CD14-positive monocyte (primary cell): ENCODE measurements around the gene R3HDM1. TPM values are rescaled to one million over a fixed set of nuclear protein-coding genes. Genes with fewer than 3 reads are reported as not detected.

Experiments used
- DNase-seq, 3 donors: peaks; one replicate each; pipeline ENCODE4 v3.0.0-alpha.2; 2011 to 2022
- H2AFZ ChIP-seq: 2 replicates; pipeline ENCODE4 v1.6.0; 2012; ENCODE audit warnings: mild to moderate bottlenecking, low read depth, low read length, inconsistent platforms; ENCODE audit not compliant: insufficient read depth, poor library complexity, severe bottlenecking
- H3K27ac ChIP-seq, 2 donors: 1 replicate in 1 of 2; 2 replicates in 1 of 2; pipeline ENCODE4 v1.5.1; 2012 to 2013; ENCODE audit warnings: low read length in 2 of 2, control low read depth in 1 of 2, inconsistent platforms in 1 of 2, low read depth in 1 of 2, mild to moderate bottlenecking in 1 of 2
- H3K27me3 ChIP-seq, 2 donors: one replicate each; pipeline versions ENCODE4 v1.6.0 to v1.6.1; 2011 to 2013; ENCODE audit warnings: low read length in 2 of 2; ENCODE audit not compliant: control insufficient read depth in 2 of 2, insufficient read depth in 2 of 2
- H3K36me3 ChIP-seq, 2 donors: replicated peaks in 1 of 2; 1 replicate in 1 of 2; 2 replicates in 1 of 2; pipeline versions ENCODE4 v1.5.1 to v1.6.1; 2012 to 2013; ENCODE audit warnings: low read length in 2 of 2, control low read depth in 1 of 2, inconsistent platforms in 1 of 2, mild to moderate bottlenecking in 1 of 2; ENCODE audit not compliant: insufficient read depth in 2 of 2, control insufficient read depth in 1 of 2
- H3K4me1 ChIP-seq, 2 donors: 1 replicate in 1 of 2; 2 replicates in 1 of 2; pipeline versions ENCODE4 v1.5.1 to v1.6.1; 2012 to 2013; ENCODE audit warnings: low read length in 2 of 2, control low read depth in 1 of 2, inconsistent platforms in 1 of 2, mild to moderate bottlenecking in 1 of 2, moderate library complexity in 1 of 2; ENCODE audit not compliant: insufficient read depth in 2 of 2, control insufficient read depth in 1 of 2
- H3K4me2 ChIP-seq: replicated peaks from 2 replicates; pipeline ENCODE3; 2012; ENCODE audit warnings: low read length, moderate library complexity, mild to moderate bottlenecking; ENCODE audit not compliant: poor library complexity, severe bottlenecking; ENCODE audit errors: extremely low read depth
- H3K4me3 ChIP-seq, 3 experiments: fragments of 200-600 bp in 1 of 3; sonication (generic) in 1 of 3; replicated peaks in 1 of 3; 1 replicate in 2 of 3; 2 replicates in 1 of 3; pipeline ENCODE4 v1.5.1; 2011 to 2013; ENCODE audit warnings: low read length in 3 of 3, mild to moderate bottlenecking in 3 of 3, control low read depth in 2 of 3, low read depth in 2 of 3, inconsistent platforms in 1 of 3, moderate library complexity in 1 of 3
- H3K79me2 ChIP-seq: 2 replicates; pipeline ENCODE4 v1.6.0; 2012; ENCODE audit warnings: mild to moderate bottlenecking, control low read depth, inconsistent platforms, low read length, moderate library complexity; ENCODE audit not compliant: insufficient read depth
- H3K9ac ChIP-seq: 2 replicates; pipeline ENCODE4 v1.6.0; 2017; ENCODE audit warnings: low read length, mild to moderate bottlenecking; ENCODE audit not compliant: insufficient read depth, poor library complexity, severe bottlenecking
- H3K9me3 ChIP-seq, 2 donors: replicated peaks in 1 of 2; 1 replicate in 1 of 2; 2 replicates in 1 of 2; pipeline versions ENCODE4 v1.5.1 to v1.6.1; 2012 to 2013; ENCODE audit warnings: low read length in 2 of 2, control low read depth in 1 of 2; ENCODE audit not compliant: control insufficient read depth in 1 of 2, insufficient read depth in 1 of 2
- H4K20me1 ChIP-seq: 2 replicates; pipeline ENCODE4 v1.6.0; 2012; ENCODE audit warnings: mild to moderate bottlenecking, low read length, control low read depth, moderate library complexity; ENCODE audit not compliant: insufficient read depth
- H3K27ac Mint-ChIP-seq, 7 donors: one replicate each; pipeline ENCODE4 v1.8.0; 2020; ENCODE audit warnings: mild to moderate bottlenecking in 7 of 7, mixed read lengths in 7 of 7, moderate library complexity in 6 of 7, inconsistent platforms in 2 of 7
- H3K27me3 Mint-ChIP-seq, 3 donors: one replicate each; pipeline ENCODE4 v1.8.0; 2021 to 2022; ENCODE audit warnings: low read depth in 3 of 3, mild to moderate bottlenecking in 3 of 3, mixed read lengths in 3 of 3, moderate library complexity in 3 of 3, inconsistent platforms in 1 of 3
- H3K36me3 Mint-ChIP-seq, 2 donors: one replicate each; pipeline ENCODE4 v1.8.0; 2020; ENCODE audit warnings: mixed read lengths in 2 of 2, inconsistent platforms in 1 of 2, mild to moderate bottlenecking in 1 of 2
- H3K4me1 Mint-ChIP-seq: one replicate; pipeline ENCODE4 v1.8.0; 2020; ENCODE audit warnings: mild to moderate bottlenecking, mixed read lengths
- H3K4me3 Mint-ChIP-seq, 2 donors: one replicate each; pipeline ENCODE4 v1.8.0; 2020; ENCODE audit warnings: mild to moderate bottlenecking in 2 of 2, mixed read lengths in 2 of 2, moderate library complexity in 1 of 2
- H3K9me3 Mint-ChIP-seq, 7 donors: one replicate each; pipeline ENCODE4 v1.8.0; 2020 to 2022; ENCODE audit warnings: mixed read lengths in 7 of 7, mild to moderate bottlenecking in 6 of 7, moderate library complexity in 6 of 7, inconsistent platforms in 2 of 7
- WGBS: methylation state at CpG from one replicate; pipeline ENCODE4 v1.1.5; 2013; ENCODE audit warnings: missing lambda C conversion rate; ENCODE audit not compliant: insufficient coverage; 5-methylcytosine and 5-hydroxymethylcytosine counted together
- intact Hi-C, 2 donors: fragments of 100-400 bp; cut with micrococcal nuclease; formaldehyde crosslinking; loops; one replicate each; pipeline versions ENCODE4 v1.15.0 to v1.15.1; 2023
- polyA minus RNA-seq: library from RNA; depleted of rRNA, polyadenylated mRNA; stranded (reverse); fragments of >200 nt; gene quantifications from 2 replicates; pipeline ENCODE4 v1.2.3, GENCODE V29; 2012
- polyA plus RNA-seq, 3 donors: library from polyadenylated mRNA; depleted of rRNA in 1 of 3; unstranded in 2 of 3; stranded (reverse) in 1 of 3; fragments of 300-500 nt in 2 of 3; fragments of >200 nt in 1 of 3; fragmentation: Illumina TruSeq in 2 of 3; gene quantifications; 1 replicate in 2 of 3; 2 replicates in 1 of 3; pipeline ENCODE4 v1.2.3, GENCODE V29; 2012 to 2021
- total RNA-seq, 12 experiments: library from RNA in 1 of 12; stranded (reverse) in 1 of 12; fragments of 120-200 nt in 1 of 12; gene quantifications; one replicate each; pipeline ENCODE4 v1.2.4 and lab custom pipeline; 2013 to 2026; ENCODE audit warnings: mixed read lengths in 6 of 12, inconsistent platforms in 1 of 12
- TF ChIP-seq, protein P1 (sequence below): fragments of 200-600 bp; IDR thresholded peaks from one replicate; pipeline ENCODE4 v1.8.0; 2022; ENCODE audit warnings: antibody characterized with exemption, mild to moderate bottlenecking

Gene R3HDM1
- total RNA-seq (2013) = 11.5 TPM
- polyA plus RNA-seq = 10 to 100 TPM in 2 of 3 donors, 1 to 10 TPM in 1; 5.4 to 24.5 (median 13.1) TPM
- 8.5 and 13.2 TPM in 2 replicates for polyA minus RNA-seq
- 9.2 to 33.9 (median 18.5) reads per million in 11 experiments for total RNA-seq (lab: John Stamatoyannopoulos, UW)

DNA sequence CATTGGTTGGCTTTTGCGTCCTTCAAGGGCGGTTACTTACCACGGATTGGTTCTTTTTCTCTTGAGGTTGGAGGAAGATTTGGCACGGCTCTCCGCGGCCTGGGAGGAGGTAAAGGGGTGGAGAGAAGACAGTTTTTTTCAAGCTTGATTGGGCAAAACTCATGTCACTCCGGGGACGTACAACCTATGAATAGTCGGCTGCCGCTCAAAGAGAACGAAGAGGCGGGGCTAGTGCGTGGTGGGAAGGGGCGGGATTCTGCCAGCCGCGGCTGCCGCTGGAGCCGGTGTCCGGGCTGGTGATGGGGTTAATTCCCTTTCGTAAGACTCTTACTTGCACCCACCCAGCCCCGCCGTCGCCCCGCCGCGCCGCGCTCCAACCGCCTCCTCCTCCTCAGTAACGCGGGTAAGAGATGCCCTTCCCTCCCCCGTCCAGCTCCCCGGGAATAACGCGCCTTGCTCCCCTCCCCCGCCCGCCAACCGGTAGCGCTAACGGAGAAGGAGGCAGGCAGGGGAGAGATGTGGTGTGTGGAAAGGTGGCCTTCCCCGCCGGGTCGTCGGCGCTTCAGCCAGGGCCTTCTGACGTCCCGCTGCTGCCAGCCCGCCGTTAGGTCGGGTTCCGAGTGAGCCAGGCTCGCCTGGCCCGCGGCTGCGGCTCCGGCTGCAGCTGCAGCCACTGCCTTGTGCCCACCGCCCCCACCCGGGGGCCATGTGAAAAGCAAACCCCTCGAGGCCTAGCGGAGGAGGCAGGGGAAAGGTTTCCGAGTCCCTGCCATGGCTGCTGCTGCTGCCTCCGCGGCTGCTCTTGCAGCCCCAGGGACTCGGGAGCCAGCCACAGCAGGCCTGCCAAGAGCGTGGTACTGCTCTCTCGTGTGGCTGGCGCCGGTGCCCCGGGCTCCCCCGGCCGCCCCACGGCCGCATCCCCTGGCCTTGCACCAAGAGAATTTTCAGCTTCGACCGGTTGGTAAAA lies at the start of gene R3HDM1:
Gene R3HDM1 (plus strand): TSS at position 254 of the 967 bp plus-strand sequence. CDS start 73,362 bp downstream, outside the sequence.
- Histone ChIP-seq H3K36me3 (no peaks in the 10 kb centered on the region), H3K4me2 (peak within 1 kb of the TSS; percentile 90), H3K27me3 (no peaks in the 10 kb centered on the region), H3K79me2 (peaks cover 62% of the 10 kb centered on the region), H3K4me3 (peak within 1 kb of the TSS; percentile 92 to 98 (median 98)), H3K4me1 (peaks cover 14 to 26% of the 10 kb centered on the region in 2 donors), H3K9me3 (no peaks in the 10 kb centered on the region), H2AFZ (peak within 1 kb of the TSS; percentile 99), H4K20me1 (no peaks in the 10 kb centered on the region), H3K27ac (peak within 1 kb of the TSS; percentile 90 to 96), H3K9ac (peak within 1 kb of the TSS; percentile 86)
- Mint-ChIP-seq H3K4me1 (peaks cover 18% of the 10 kb centered on the region), H3K27ac (peak within 1 kb of the TSS in 4 of 7 donors; percentile 31 to 73 (median 58)), H3K4me3 (no peak within 1 kb of the TSS), H3K27me3 (peaks cover 0 to 1% (median 0%) of the 10 kb centered on the region in 3 donors), H3K9me3 (no peaks in the 10 kb centered on the region), H3K36me3 (no peaks in the 10 kb centered on the region)
- DNase-seq = peak; percentile 99
- WGBS = 0% methylated on average over 47 of the region's 75 CpGs
- intact Hi-C loops = loop anchor here (5.0 kb wide), 2 partner anchors 211 to 614 kb away; partner anchors contain the start of genes CCNT2 (in 2 of the 2) and UBXN4 (in 1 of the 2)
- TF ChIP-seq, protein P1, sequence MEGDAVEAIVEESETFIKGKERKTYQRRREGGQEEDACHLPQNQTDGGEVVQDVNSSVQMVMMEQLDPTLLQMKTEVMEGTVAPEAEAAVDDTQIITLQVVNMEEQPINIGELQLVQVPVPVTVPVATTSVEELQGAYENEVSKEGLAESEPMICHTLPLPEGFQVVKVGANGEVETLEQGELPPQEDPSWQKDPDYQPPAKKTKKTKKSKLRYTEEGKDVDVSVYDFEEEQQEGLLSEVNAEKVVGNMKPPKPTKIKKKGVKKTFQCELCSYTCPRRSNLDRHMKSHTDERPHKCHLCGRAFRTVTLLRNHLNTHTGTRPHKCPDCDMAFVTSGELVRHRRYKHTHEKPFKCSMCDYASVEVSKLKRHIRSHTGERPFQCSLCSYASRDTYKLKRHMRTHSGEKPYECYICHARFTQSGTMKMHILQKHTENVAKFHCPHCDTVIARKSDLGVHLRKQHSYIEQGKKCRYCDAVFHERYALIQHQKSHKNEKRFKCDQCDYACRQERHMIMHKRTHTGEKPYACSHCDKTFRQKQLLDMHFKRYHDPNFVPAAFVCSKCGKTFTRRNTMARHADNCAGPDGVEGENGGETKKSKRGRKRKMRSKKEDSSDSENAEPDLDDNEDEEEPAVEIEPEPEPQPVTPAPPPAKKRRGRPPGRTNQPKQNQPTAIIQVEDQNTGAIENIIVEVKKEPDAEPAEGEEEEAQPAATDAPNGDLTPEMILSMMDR = no peak

DNA sequence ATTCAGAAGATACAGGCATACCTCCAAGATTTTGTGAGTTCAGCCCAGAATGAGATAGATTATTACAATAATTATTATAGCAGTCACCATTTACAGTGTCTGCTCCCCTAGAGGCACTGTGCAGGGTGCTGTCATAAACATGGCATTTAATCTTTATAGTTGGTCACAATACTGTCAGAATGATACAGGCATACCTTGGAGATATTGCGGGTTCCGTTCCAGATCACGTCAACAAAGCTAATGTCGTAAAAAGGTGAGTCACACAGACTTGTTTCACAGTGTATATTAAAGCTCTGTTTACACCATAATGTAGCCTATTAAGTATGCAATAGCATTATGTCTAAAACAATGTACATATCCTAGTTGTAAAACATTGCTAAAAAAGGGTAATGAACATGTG lies 45.8 kb upstream of the R3HDM1 start:
- H3K9me3 ChIP-seq = peaks cover 5 to 16% of the 10 kb centered on the region in 2 donors
- DNase-seq = no peak
- Mint-ChIP-seq H3K4me3 (no peak overlapping the region), H3K9me3 (peaks cover 8 to 26% (median 20%) of the 10 kb centered on the region in 7 donors), H3K27me3 (no peaks in the 10 kb centered on the region), H3K36me3 (peaks cover 2 to 22% of the 10 kb centered on the region in 2 donors), H3K27ac (no peak overlapping the region), H3K4me1 (no peaks in the 10 kb centered on the region)
- no peaks in the 10 kb centered on the region for H3K27me3 ChIP-seq
- WGBS = no CpG with 5 or more reads among the region's 4 CpGs
- no peaks in the 10 kb centered on the region for H4K20me1 ChIP-seq
- no peaks in the 10 kb centered on the region for H3K4me1 ChIP-seq
- H3K36me3 ChIP-seq = no peaks in the 10 kb centered on the region
- H3K9ac ChIP-seq = no peak overlapping the region
- H3K4me2 ChIP-seq = no peak overlapping the region
- H3K27ac ChIP-seq = no peak overlapping the region
- intact Hi-C loops = no loop called here
- no peak overlapping the region for H3K4me3 ChIP-seq
- H2AFZ ChIP-seq = no peak overlapping the region
- H3K79me2 ChIP-seq = no peaks in the 10 kb centered on the region
- TF ChIP-seq, protein P1 = no peak
